22Rv1 (cell line): Measurements from ENCODE around the gene WASF3.
A peak's percentile ranks its signal among the peaks of the same experiment; 100 is the strongest.
"Not testable (repeated sequence)": the region's sequence is repeated elsewhere in the genome, so short reads cannot be mapped to it uniquely, and the experiment has no call there.

Experiments
- H3K27ac ChIP-seq: fragments of 450-650 bp; 2 replicates; pipeline ENCODE4 v1.5.1; 2017
- CTCF ChIP-seq: fragments of 450-650 bp; IDR thresholded peaks from 2 replicates; pipeline ENCODE4 v1.5.1; 2017; ENCODE audit warnings: mild to moderate bottlenecking
- ZFX ChIP-seq: fragments of 450-650 bp; IDR thresholded peaks from 2 replicates; pipeline ENCODE4 v1.6.1; 2017; ENCODE audit warnings: antibody characterized with exemption, borderline replicate concordance

Gene WASF3

GRCh38 chr13:26718872-26719271, 161.4 kb downstream of the WASF3 start:
- TF ChIP-seq CTCF, result no peak
- TF ChIP-seq ZFX, result no peak
- no peak overlapping the region for H3K27ac ChIP-seq

GRCh38 chr13:26719356-26719945, 162.0 kb downstream of the WASF3 start:
- TF ChIP-seq CTCF (peak; percentile 40), ZFX (no peak)
- H3K27ac ChIP-seq, result no peak overlapping the region

DNA sequence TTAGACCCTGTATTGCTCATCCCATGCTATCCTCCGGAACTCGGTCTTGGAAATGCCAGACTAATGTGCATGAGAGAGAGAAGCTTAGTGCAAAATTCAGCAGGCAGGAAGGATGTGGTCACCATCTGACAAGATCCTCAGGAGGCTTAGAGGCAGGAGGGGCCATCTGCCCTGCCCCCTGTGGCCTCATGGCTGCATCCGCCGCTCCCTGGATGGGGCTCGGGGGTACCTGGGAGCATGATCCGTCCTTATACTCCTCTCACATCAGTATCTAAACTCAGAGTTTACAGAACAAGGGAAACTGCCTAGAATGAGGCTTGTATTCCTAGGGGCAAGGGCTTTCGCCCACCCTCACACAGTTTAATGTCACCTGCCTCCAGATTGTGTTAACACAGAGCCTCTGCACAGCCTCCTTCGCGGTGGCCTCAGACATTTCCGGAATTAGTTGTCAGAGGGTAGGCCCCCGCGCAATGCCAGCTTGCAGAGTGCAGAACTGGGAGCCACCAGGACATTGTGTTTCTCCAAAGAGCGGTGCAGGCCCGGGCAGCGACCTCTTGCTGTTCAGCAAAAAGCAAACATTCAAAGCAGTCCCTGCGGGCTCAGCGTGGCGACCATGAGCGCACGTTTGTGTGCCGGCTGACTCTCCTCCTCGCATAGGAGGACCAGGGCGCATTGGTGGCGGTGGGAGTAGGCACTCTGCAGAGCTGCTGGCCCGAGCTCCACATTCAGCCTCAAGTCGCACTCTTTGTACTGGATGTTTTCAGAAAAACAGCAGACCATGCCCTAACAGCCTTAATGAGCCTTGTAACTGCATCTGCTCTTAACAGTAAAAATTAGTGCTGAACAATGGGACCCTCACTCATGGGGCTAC, 164.0 kb downstream of the WASF3 start:
- TF ChIP-seq ZFX, result no peak
- no peak for TF ChIP-seq CTCF
- H3K27ac ChIP-seq, result no peak overlapping the region

DNA sequence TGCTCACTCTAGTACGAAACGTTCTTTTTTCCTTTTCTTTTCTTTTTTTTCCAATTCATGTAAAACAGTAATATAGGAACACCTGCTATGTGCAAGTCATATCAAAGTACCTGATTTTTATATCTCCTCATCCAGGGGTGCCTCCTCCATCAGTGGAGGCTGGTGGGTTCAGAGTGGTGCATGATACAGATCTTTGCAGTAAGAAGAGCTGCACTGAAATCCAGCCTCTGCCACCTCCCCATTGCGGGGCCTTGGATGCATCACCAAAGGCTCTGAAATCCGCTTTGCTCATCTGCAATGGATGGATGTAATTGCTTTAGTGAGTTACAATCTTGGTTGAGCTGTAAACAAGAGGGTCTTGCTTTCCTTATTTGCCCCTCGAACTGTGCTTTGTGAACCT, 164.8 kb downstream of the WASF3 start:
- TF ChIP-seq ZFX, result no peak
- no peak for TF ChIP-seq CTCF
- no peak overlapping the region for H3K27ac ChIP-seq

DNA sequence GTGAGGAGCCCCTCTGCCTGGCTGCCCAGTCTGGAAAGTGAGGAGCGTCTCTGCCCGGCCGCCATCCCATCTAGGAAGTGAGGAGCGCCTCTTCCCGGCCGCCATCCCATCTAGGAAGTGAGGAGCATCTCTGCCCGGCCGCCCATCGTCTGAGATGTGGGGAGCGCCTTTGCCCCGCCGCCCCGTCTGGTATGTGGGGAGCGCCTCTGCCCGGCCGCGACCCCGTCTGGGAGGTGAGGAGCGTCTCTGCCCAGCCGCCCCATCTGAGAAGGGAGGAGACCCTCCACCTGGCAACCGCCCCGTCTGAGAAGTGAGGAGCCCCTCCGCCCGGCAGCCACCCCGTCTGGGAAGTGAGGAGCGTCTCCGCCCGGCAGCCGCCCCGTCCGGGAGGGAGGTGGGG, 166.1 kb downstream of the WASF3 start:
- H3K27ac ChIP-seq, result not testable (repeated sequence)

DNA sequence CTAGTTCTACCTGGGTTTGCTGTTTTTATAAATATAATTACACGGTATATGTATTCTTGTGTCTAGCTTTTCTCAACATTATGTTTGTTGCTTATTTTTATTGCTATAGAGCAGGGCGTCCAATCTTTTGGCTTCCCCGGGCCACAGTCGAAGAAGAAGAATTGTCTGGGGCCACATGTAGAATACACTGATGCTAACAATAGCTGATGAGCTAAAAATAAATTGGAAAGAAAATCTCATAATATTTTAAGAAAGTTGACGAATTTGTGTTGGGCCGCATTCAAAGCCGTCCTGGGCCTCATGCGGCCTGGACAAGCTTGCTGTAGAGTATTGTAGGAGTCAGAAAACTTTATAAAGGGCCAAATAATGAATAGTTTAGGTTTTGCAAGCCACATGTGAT, 169.2 kb downstream of the WASF3 start:
- TF ChIP-seq ZFX (no peak), CTCF (no peak)
- no peak overlapping the region for H3K27ac ChIP-seq

GRCh38 chr13:26727122-26727521, 169.6 kb downstream of the WASF3 start:
- TF ChIP-seq CTCF (no peak), ZFX (no peak)
- H3K27ac ChIP-seq, result no peak overlapping the region
